ENCODE measurements around the gene COL9A3.

COL9A3 gene

GRCh38 chr20:62880147-62880934 lies 63.5 kb downstream of the COL9A3 start:
- no peak overlapping the region for H3K4me3 ChIP-seq (replicated peaks; ENCODE audit: low read depth, low read length)
- TF ChIP-seq CTCF (IDR thresholded peaks at IDR 0.05; ENCODE audit: low read length, missing control alignments) = no peak

GRCh38 chr20:62880935-62881661 lies 64.2 kb downstream of the COL9A3 start:
- DNase-seq (ENCODE audit: low read depth) = no peak
- no peak overlapping the region for H3K4me3 ChIP-seq (replicated peaks; ENCODE audit: low read depth, low read length)
- TF ChIP-seq CTCF (IDR thresholded peaks at IDR 0.05; ENCODE audit: low read length, missing control alignments) = no peak

More at GRCh38 chr20:62880147-62880934, 63.5 kb downstream of the COL9A3 start:
- DNase-seq (ENCODE audit: low read depth) = no peak

GRCh38 chr20:62881662-62882395 lies 65.0 kb downstream of the COL9A3 start:
- DNase-seq (ENCODE audit: low read depth) = no peak

GRCh38 chr20:62882426-62882825 lies 65.6 kb downstream of the COL9A3 start:
- no peak for DNase-seq (ENCODE audit: low read depth)
- no peak for TF ChIP-seq CTCF (IDR thresholded peaks at IDR 0.05; ENCODE audit: low read length, missing control alignments)
- H3K4me3 ChIP-seq (replicated peaks; ENCODE audit: low read depth, low read length) = no peak overlapping the region

More at GRCh38 chr20:62881662-62882395, 65.0 kb downstream of the COL9A3 start:
- no peak overlapping the region for H3K4me3 ChIP-seq (replicated peaks; ENCODE audit: low read depth, low read length)
- TF ChIP-seq CTCF (IDR thresholded peaks at IDR 0.05; ENCODE audit: low read length, missing control alignments) = no peak

- no peak for DNase-seq (ENCODE audit: low read depth)
- no peak for TF ChIP-seq CTCF (IDR thresholded peaks at IDR 0.05; ENCODE audit: low read length, missing control alignments)
- H3K4me3 ChIP-seq (replicated peaks; ENCODE audit: low read depth, low read length) = no peak overlapping the region
These were observed 67.7 kb downstream of the COL9A3 start for GRCh38 chr20:62884556-62884955.

- TF ChIP-seq CTCF (IDR thresholded peaks at IDR 0.05; ENCODE audit: low read length, missing control alignments) = no peak
- no peak for DNase-seq (ENCODE audit: low read depth)
- no peak overlapping the region for H3K4me3 ChIP-seq (replicated peaks; ENCODE audit: low read depth, low read length)
These were observed 68.4 kb downstream of the COL9A3 start for GRCh38 chr20:62885046-62885895.
